PC-3 (cell line): ENCODE data around the gene PTPMT1. TPM values are rescaled to one million over a fixed set of nuclear protein-coding genes. Genes with fewer than 3 reads are reported as not detected.

ENCODE experiments used
- ATAC-seq: fragments of 200-7000 bp; cut with Tn5 transposase; 2 replicates; pipeline ENCODE4 v1.9.1; 2020; ENCODE audit warnings: mild to moderate bottlenecking, moderate library complexity
- BruUV-seq: library from RNA; stranded (reverse); fragments of 400-500 nt; replicated peaks from 2 replicates; lab custom pipeline; 2021; lab: Mats Ljungman, UMichigan
- CTCF ChIA-PET: fragments of 300-600 bp; sonication (Branson Sonifier 250); formaldehyde crosslinking; loops from one replicate; lab custom pipeline; 2022; ENCODE audit warnings: antibody characterized with exemption; lab: Charles Lee
- POLR2A ChIA-PET: fragments of 300-600 bp; sonication (Branson Sonifier 250); formaldehyde crosslinking; loops from one replicate; lab custom pipeline; 2022; ENCODE audit warnings: antibody characterized with exemption; ENCODE audit not compliant: unreplicated experiment; lab: Charles Lee
- DNase-seq: peaks from one replicate; pipeline ENCODE4 v3.0.0-alpha.2; 2015
- H2AFZ ChIP-seq: fragments of 300-600 bp; sonication (generic); 2 replicates; pipeline ENCODE4 v1.6.0; 2016; ENCODE audit warnings: antibody characterized with exemption, low read length
- H3F3A ChIP-seq: fragments of 300-600 bp; sonication (generic); one replicate; pipeline ENCODE4 v1.6.0; 2017; ENCODE audit warnings: antibody characterized with exemption, low read length, control low read depth, mild to moderate bottlenecking; ENCODE audit not compliant: unreplicated experiment
- H3K27ac ChIP-seq: fragments of 300-600 bp; sonication (generic); 2 replicates; pipeline ENCODE4 v1.5.1; 2016; ENCODE audit warnings: mild to moderate bottlenecking, low read length
- H3K27me3 ChIP-seq: fragments of 300-600 bp; sonication (generic); 2 replicates; pipeline ENCODE4 v1.6.1; 2016; ENCODE audit warnings: low read length, mixed read lengths
- H3K36me3 ChIP-seq: fragments of 300-600 bp; sonication (generic); 2 replicates; pipeline ENCODE4 v1.6.1; 2016; ENCODE audit warnings: low read depth, mixed run types, low read length, mixed read lengths
- H3K4me1 ChIP-seq: fragments of 300-600 bp; sonication (generic); 2 replicates; pipeline ENCODE4 v1.5.1; 2016; ENCODE audit warnings: low read length; ENCODE audit not compliant: insufficient read depth
- H3K4me2 ChIP-seq: fragments of 300-600 bp; sonication (generic); 2 replicates; pipeline ENCODE4 v1.6.0; 2016; ENCODE audit warnings: low read length
- H3K4me3 ChIP-seq: fragments of 300-600 bp; sonication (generic); 2 replicates; pipeline ENCODE4 v1.5.1; 2016; ENCODE audit warnings: mild to moderate bottlenecking, low read length, mixed read lengths
- H3K79me2 ChIP-seq: fragments of 300-600 bp; sonication (generic); 2 replicates; pipeline ENCODE4 v1.6.1; 2017; ENCODE audit warnings: low read length, mixed read lengths
- H3K9ac ChIP-seq: fragments of 300-600 bp; sonication (generic); 2 replicates; pipeline ENCODE4 v1.6.0; 2016; ENCODE audit warnings: mild to moderate bottlenecking, low read length
- H3K9me2 ChIP-seq: fragments of 300-600 bp; sonication (generic); replicated peaks from 2 replicates; pipeline ENCODE4 v1.6.1; 2016; ENCODE audit warnings: mixed run types, low read length, mixed read lengths
- H3K9me3 ChIP-seq: fragments of 300-600 bp; sonication (generic); 2 replicates; pipeline ENCODE4 v1.6.1; 2016; ENCODE audit warnings: low read length, mixed read lengths
- H4K20me1 ChIP-seq: fragments of 300-600 bp; sonication (generic); 2 replicates; pipeline ENCODE4 v1.6.1; 2016; ENCODE audit warnings: low read length, mixed read lengths
- EZH2 ChIP-seq: fragments of 300-600 bp; sonication (generic); IDR thresholded peaks from one replicate; pipeline ENCODE4 v1.6.1; 2017; ENCODE audit warnings: antibody characterized with exemption, mild to moderate bottlenecking, low read length; ENCODE audit not compliant: unreplicated experiment
- EZH2phosphoT487 ChIP-seq: fragments of 300-600 bp; sonication (generic); IDR thresholded peaks from 2 replicates; pipeline ENCODE4 v1.6.1; 2018; ENCODE audit warnings: mild to moderate bottlenecking, antibody characterized with exemption, low read length, borderline replicate concordance
- intact Hi-C: fragments of 100-400 bp; cut with micrococcal nuclease; formaldehyde crosslinking; loops from 2 replicates; pipeline ENCODE4 v1.9.0; 2023
- total RNA-seq: library from RNA; depleted of rRNA; stranded (reverse); fragments of >200 nt; gene quantifications from 2 replicates; pipeline ENCODE4 v1.2.3, GENCODE V29; 2014
- TF ChIP-seq, protein P1 (sequence below): fragments of 300-600 bp; sonication (generic); conservative IDR thresholded peaks from 2 replicates; pipeline ENCODE4 v1.5.1; 2017; ENCODE audit warnings: antibody characterized with exemption, low read depth, mild to moderate bottlenecking, low read length

Gene PTPMT1
- total RNA-seq, 1 experiment from 2014 or later = 212 TPM

DNA sequence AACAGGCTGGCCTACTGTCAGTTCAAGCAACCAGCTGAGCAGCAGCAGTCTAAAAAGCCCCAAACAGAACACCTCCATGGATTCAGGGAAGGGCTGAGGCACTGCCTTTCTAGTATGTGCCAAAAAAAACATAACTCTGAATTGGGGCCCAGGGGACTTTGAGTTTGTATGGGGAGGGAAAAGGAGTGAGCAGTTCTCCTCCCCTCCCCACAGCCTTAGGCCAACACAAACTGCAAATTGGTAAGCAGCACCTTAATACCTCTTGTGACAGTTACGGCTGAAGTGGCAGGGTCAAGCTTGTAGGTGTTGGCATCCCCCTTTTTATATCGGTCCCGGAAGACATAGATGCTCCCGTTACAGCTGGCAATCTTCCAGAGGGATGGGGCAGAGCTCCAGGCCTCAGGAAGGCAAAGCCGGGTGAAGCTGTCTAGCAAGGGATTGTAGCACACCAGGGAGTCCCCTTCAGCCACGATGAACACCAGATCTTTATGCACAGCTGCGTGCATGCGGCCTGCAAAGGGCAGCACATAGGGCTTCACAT, 7.4 kb downstream of the PTPMT1 start:
- H3K36me3 ChIP-seq = peaks cover 27% of the 10 kb centered on the region
- peaks cover 9% of the 10 kb centered on the region for H3K4me1 ChIP-seq
- no peak overlapping the region for H3K27ac ChIP-seq
- H3K4me3 ChIP-seq = no peak overlapping the region
- H4K20me1 ChIP-seq = peaks cover 7% of the 10 kb centered on the region
- no peak overlapping the region for H3K9ac ChIP-seq
- no peak overlapping the region for H2AFZ ChIP-seq
- intact Hi-C loops = no loop called here
- H3K4me2 ChIP-seq = no peak overlapping the region
- no peaks in the 10 kb centered on the region for H3F3A ChIP-seq
- peaks cover 46% of the 10 kb centered on the region for H3K79me2 ChIP-seq
- ChIA-PET CTCF (no interaction called here), POLR2A (no interaction called here)
- no peak for ATAC-seq
- TF ChIP-seq EZH2 (no peak), EZH2phosphoT487 (no peak)
- TF ChIP-seq, protein P1, sequence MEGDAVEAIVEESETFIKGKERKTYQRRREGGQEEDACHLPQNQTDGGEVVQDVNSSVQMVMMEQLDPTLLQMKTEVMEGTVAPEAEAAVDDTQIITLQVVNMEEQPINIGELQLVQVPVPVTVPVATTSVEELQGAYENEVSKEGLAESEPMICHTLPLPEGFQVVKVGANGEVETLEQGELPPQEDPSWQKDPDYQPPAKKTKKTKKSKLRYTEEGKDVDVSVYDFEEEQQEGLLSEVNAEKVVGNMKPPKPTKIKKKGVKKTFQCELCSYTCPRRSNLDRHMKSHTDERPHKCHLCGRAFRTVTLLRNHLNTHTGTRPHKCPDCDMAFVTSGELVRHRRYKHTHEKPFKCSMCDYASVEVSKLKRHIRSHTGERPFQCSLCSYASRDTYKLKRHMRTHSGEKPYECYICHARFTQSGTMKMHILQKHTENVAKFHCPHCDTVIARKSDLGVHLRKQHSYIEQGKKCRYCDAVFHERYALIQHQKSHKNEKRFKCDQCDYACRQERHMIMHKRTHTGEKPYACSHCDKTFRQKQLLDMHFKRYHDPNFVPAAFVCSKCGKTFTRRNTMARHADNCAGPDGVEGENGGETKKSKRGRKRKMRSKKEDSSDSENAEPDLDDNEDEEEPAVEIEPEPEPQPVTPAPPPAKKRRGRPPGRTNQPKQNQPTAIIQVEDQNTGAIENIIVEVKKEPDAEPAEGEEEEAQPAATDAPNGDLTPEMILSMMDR = no peak
- BruUV-seq = no TSS peak
- H3K9me3 ChIP-seq = no peaks in the 10 kb centered on the region
- no peaks in the 10 kb centered on the region for H3K9me2 ChIP-seq
- no peak for DNase-seq
- no peaks in the 10 kb centered on the region for H3K27me3 ChIP-seq

DNA sequence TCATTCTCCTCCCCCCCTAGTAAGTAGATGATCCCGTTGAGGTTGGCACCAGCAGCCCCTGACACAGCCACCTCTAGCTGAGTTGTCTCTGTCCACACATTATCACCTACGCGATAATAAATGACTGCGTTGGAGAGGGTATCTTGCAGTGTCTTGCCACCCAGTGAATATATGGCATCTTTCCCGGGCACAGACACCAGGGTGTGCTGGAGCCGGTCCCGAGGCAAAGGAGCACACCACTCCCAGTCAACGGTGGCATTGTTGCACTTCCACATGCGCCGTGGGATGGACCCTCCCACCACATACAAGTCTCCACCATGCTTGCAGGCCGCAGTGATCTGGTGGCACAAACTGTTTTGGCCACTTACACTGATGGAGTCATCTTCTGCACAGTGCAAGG, 7.9 kb downstream of the PTPMT1 start:
- Histone ChIP-seq H3F3A (no peaks in the 10 kb centered on the region), H3K79me2 (peaks cover 46% of the 10 kb centered on the region), H4K20me1 (peaks cover 7% of the 10 kb centered on the region), H3K27me3 (no peaks in the 10 kb centered on the region), H2AFZ (no peak overlapping the region), H3K9me2 (no peaks in the 10 kb centered on the region), H3K36me3 (peaks cover 27% of the 10 kb centered on the region), H3K9ac (no peak overlapping the region), H3K4me1 (peaks cover 14% of the 10 kb centered on the region), H3K9me3 (no peaks in the 10 kb centered on the region), H3K27ac (no peak overlapping the region), H3K4me3 (no peak overlapping the region), H3K4me2 (no peak overlapping the region)
- intact Hi-C loops = no loop called here
- DNase-seq (no peak), ATAC-seq (no peak)
- BruUV-seq = no TSS peak
- POLR2A ChIA-PET = no interaction called here
- CTCF ChIA-PET = no interaction called here
- TF ChIP-seq EZH2phosphoT487 (no peak), EZH2 (no peak)
- TF ChIP-seq, protein P1 = no peak

DNA sequence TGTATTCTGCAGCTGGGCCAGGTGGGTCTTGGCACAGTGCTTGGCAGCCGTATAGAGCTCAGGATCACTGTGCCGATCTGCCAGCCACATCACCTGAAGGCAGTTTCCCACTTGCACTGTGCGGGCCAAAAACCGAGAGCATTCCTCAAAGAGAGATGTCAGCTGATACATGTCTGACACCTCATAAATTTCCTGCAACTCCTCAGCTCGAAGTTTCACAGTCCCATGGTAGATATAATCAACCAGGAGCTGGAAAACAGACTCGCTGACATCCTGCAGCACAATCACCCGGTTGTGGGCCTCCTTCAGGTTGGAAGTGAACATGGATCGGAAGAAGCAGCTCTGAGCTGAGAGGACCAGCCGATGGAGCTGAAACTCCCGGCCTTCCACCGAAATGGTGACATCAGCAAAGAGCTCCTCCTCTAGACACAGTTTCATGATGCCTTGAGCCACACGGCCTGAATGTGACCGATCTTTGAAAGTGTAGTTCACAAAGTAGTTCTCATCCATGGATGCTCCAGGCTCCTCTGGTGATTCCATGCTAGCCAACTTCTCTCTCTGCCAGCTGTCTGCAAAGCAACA, 12.2 kb downstream of the PTPMT1 start:
- Histone ChIP-seq H3K4me2 (peak overlapping the region; percentile 91), H3K36me3 (peaks cover 32% of the 10 kb centered on the region), H3K9me2 (no peaks in the 10 kb centered on the region), H4K20me1 (no peaks in the 10 kb centered on the region), H3K4me1 (peaks cover 15% of the 10 kb centered on the region), H3K27me3 (no peaks in the 10 kb centered on the region), H3K9ac (0 out of 2 replicates have a peak overlapping the region, but pooled peaks have one; percentile 97), H3F3A (no peaks in the 10 kb centered on the region), H3K9me3 (no peaks in the 10 kb centered on the region), H3K27ac (no peak overlapping the region), H2AFZ (no peak overlapping the region), H3K79me2 (peaks cover 43% of the 10 kb centered on the region), H3K4me3 (peak overlapping the region; percentile 95; the same call in 1 of the 2 replicates)
- no peak for ATAC-seq
- ChIA-PET POLR2A (no interaction called here), CTCF (no interaction called here)
- no peak for DNase-seq
- intact Hi-C loops = no loop called here
- TF ChIP-seq EZH2phosphoT487 (no peak), EZH2 (no peak)
- TF ChIP-seq, protein P1 = no peak
- no TSS peak for BruUV-seq
